Measurements from ENCODE around the gene SRI.
"Not testable (repeated sequence)": the region's sequence is repeated elsewhere in the genome, so short reads cannot be mapped to it uniquely, and the experiment has no call there.

Gene SRI

DNA sequence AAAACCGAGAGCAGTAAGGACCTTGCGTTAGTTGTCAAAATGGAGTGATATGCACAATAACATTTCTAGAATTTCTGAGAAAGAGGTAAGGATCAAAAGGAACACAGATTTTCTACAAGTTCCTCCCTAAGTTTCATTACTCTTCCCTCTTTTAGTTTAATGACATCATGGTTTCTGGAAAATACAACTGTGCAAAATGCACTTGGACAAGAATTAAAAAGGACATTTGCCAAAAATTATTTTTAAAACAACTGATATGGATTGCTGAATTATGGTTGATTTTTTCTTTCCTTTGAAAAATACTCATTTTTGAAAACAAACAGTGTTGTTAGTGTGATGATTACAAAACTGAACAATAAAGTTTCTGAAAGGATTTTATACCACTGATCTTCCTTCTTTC, 52.1 kb downstream of the SRI start:
- no peak for DNase-seq (ENCODE audit: low read depth)
- H3K4me3 ChIP-seq (ENCODE audit: low read length), result no peak overlapping the region
- TF ChIP-seq, protein P1, sequence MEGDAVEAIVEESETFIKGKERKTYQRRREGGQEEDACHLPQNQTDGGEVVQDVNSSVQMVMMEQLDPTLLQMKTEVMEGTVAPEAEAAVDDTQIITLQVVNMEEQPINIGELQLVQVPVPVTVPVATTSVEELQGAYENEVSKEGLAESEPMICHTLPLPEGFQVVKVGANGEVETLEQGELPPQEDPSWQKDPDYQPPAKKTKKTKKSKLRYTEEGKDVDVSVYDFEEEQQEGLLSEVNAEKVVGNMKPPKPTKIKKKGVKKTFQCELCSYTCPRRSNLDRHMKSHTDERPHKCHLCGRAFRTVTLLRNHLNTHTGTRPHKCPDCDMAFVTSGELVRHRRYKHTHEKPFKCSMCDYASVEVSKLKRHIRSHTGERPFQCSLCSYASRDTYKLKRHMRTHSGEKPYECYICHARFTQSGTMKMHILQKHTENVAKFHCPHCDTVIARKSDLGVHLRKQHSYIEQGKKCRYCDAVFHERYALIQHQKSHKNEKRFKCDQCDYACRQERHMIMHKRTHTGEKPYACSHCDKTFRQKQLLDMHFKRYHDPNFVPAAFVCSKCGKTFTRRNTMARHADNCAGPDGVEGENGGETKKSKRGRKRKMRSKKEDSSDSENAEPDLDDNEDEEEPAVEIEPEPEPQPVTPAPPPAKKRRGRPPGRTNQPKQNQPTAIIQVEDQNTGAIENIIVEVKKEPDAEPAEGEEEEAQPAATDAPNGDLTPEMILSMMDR (conservative IDR thresholded peaks at IDR 0.05; ENCODE audit: low read depth, low read length), result no peak

DNA sequence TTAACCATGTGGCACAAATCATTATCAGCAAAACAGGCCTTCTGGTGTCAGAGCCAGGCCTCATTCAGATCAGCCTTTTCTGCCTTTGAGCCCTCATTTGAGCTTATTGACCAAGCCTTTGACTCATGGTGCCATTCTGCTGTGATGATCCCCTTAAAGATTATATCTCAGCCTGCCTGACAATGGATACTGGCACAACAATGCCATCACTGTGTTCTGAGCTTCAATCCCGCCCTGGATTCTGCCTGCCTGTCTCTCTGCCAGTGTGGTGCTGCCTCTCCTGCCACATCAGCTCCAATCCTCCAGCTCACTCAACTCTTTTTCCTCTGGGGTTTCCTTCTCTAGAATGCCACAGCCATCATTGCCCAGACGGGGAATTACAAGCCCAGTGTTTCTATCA, 52.6 kb downstream of the SRI start:
- DNase-seq (ENCODE audit: low read depth), result no peak
- TF ChIP-seq, protein P1 (conservative IDR thresholded peaks at IDR 0.05; ENCODE audit: low read depth, low read length), result no peak
- H3K4me3 ChIP-seq (ENCODE audit: low read length), result no peak overlapping the region

DNA sequence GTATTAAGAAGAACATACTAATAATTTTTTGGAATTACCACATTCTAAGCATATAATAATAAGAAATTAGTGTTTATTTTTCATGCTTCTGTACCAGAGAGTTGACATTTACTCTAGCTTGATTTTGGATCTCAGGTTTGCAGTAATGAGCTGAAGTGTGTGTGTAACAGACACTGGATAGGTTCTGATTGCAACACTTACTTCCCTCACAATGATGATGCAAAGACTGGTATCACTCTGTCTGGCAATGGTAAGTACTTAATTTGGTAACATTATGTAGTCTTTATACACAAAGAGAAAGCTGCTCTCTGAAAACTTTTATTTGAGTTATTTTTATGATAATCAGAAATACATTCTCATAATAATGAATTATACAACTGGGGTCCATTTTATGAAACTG, 54.1 kb downstream of the SRI start:
- TF ChIP-seq, protein P1 (conservative IDR thresholded peaks at IDR 0.05; ENCODE audit: low read depth, low read length), result no peak
- no peak for DNase-seq (ENCODE audit: low read depth)
- H3K4me3 ChIP-seq (ENCODE audit: low read length), result no peak overlapping the region

DNA sequence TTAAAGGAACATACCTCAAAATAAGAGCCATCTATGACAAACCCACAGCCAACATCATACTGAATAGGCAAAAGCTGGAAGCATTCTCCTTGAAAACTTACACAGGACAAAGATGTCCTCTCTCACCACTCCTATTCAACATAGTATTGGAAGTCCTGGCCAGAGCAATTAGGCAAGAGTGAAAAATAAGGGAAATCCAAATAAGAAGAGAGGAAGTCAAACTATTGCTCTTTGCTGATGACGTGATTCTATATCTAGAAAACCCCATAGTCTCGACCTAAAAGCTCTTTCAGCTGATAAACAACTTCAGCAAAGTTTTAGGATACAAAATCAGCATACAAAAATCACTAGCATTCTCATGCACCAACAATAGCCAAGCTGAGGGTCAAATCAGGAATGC, 60.1 kb downstream of the SRI start:
- H3K4me3 ChIP-seq (ENCODE audit: low read length); DNase-seq (ENCODE audit: low read depth): not testable (repeated sequence)

DNA sequence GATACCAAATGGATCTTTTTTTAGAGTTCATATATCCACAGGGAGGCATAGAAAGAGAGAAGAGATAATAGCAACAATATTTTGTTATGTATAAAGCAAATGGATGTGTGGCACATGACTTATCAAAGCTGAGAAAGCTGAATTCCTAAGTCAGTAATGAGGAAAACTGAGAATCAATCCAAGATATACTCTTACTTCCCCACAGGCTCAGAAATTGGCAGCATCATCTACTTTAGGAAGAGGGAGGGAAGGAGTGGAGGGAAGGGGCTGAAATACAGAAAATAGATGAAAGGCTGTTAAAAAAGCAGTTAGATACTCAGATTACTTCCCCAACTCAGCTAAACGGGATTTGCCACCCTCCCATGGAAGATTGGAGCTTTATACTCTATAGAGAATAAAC, 63.5 kb downstream of the SRI start:
- H3K4me3 ChIP-seq (ENCODE audit: low read length), result no peak overlapping the region
- TF ChIP-seq, protein P1 (conservative IDR thresholded peaks at IDR 0.05; ENCODE audit: low read depth, low read length), result no peak
- DNase-seq (ENCODE audit: low read depth), result no peak

DNA sequence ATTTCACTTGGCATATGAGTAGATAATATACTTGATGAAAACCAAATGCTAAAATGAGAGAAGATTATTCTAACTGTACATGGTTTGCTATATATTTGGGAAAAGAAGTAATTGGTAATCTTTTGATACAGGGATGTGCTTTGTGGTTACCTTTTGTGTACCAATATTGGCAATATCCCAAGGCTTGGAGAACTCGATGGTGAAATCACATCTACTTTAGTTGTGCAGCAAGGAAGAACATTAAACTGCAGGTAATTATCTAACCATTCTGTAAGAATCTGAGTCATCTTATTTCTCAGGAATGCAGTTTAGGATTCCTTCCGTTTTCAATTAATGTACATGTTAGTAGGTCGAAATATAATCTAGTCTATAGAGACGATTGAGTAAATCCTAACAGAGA, 64.1 kb downstream of the SRI start:
- TF ChIP-seq, protein P1 (conservative IDR thresholded peaks at IDR 0.05; ENCODE audit: low read depth, low read length), result no peak
- no peak for DNase-seq (ENCODE audit: low read depth)
- H3K4me3 ChIP-seq (ENCODE audit: low read length), result no peak overlapping the region

Measured in retinal pigment epithelial cell (primary cell).